ENCODE measurements around the gene RBPMS2. TPM values are rescaled to one million over a fixed set of nuclear protein-coding genes. Genes with fewer than 3 reads are reported as not detected.

Gene RBPMS2
- total RNA-seq, 2 donors from 2014 or later = 86.0 to 131 TPM

DNA sequence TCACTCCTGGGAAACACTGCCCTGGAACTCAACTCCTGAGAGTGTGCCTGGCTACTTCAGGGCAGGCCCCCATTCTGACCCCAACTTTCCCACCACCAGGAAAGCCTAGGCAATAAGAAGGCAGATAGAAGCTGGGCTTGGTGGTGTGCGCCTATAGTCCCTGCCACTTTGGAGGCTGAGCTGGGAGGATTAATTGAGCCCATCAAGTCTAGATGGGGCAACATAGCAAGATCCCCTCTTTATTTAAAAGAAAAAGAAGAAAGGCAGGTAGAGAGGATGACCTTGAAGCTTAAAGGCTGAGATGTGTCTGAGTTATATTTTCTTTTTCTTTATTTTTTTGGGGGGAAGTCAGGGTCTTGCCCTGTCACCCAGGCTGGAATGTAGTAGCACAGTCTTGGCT lies 4.2 kb upstream of the RBPMS2 start:
- Mint-ChIP-seq H3K9me3 (no peaks in the 10 kb centered on the region), H3K36me3 (ENCODE audit: low read depth) (no peaks in the 10 kb centered on the region), H3K27ac (peak overlapping the region; percentile 28), H3K27me3 (ENCODE audit: insufficient read depth) (no peaks in the 10 kb centered on the region), H3K4me3 (no peak overlapping the region), H3K4me1 (peaks cover 44% of the 10 kb centered on the region)
- Histone ChIP-seq H3K4me3 (ENCODE audit: low read length) (peak overlapping the region; percentile 30), H3K9me3 (ENCODE audit: control insufficient read depth, low read length) (no peaks in the 10 kb centered on the region), H3K36me3 (ENCODE audit: control insufficient read depth, insufficient read depth, low read length) (no peaks in the 10 kb centered on the region), H3K27ac (ENCODE audit: low read depth, low read length) (no peak overlapping the region), H3K9ac (ENCODE audit: extremely low read depth, low read length, poor library complexity, severe bottlenecking) (no peak overlapping the region), H3K4me1 (ENCODE audit: control insufficient read depth, insufficient read depth, low read length) (peaks cover 11% of the 10 kb centered on the region), H3K27me3 (ENCODE audit: control insufficient read depth, insufficient read depth, low read length, poor library complexity, severe bottlenecking) (no peaks in the 10 kb centered on the region)
- TF ChIP-seq CTCF (conservative IDR thresholded peaks at IDR 0.05) = no peak
- no peak for DNase-seq
- 82 to 100% methylated on average over 1 of the region's 1 CpG for WGBS, 2 experiments (ENCODE audit: insufficient coverage in 1 of 2, insufficient read length in 1 of 2)

GRCh38 chr15:64779024-64779423 lies 3.6 kb upstream of the RBPMS2 start:
- peak; percentile 59 for DNase-seq
- Histone ChIP-seq H3K9ac (ENCODE audit: extremely low read depth, low read length, poor library complexity, severe bottlenecking) (no peak overlapping the region), H3K4me1 (ENCODE audit: control insufficient read depth, insufficient read depth, low read length) (peaks cover 11% of the 10 kb centered on the region), H3K27me3 (ENCODE audit: control insufficient read depth, insufficient read depth, low read length, poor library complexity, severe bottlenecking) (no peaks in the 10 kb centered on the region), H3K4me3 (ENCODE audit: low read length) (peak overlapping the region; percentile 30), H3K27ac (ENCODE audit: low read depth, low read length) (no peak overlapping the region), H3K9me3 (ENCODE audit: control insufficient read depth, low read length) (no peaks in the 10 kb centered on the region), H3K36me3 (ENCODE audit: control insufficient read depth, insufficient read depth, low read length) (no peaks in the 10 kb centered on the region)
- Mint-ChIP-seq H3K27me3 (ENCODE audit: insufficient read depth) (no peaks in the 10 kb centered on the region), H3K36me3 (ENCODE audit: low read depth) (no peaks in the 10 kb centered on the region), H3K4me3 (no peak overlapping the region), H3K4me1 (peaks cover 40% of the 10 kb centered on the region), H3K27ac (no peak overlapping the region), H3K9me3 (no peaks in the 10 kb centered on the region)
- TF ChIP-seq CTCF (conservative IDR thresholded peaks at IDR 0.05) = no peak
- 54 to 63% methylated on average over 2 of the region's 2 CpGs for WGBS, 2 experiments (ENCODE audit: insufficient coverage in 1 of 2, insufficient read length in 1 of 2)

GRCh38 chr15:64776402-64776786 lies 1.0 kb upstream of the RBPMS2 start:
- no peaks in the 10 kb centered on the region for H3K9me3 ChIP-seq (ENCODE audit: control insufficient read depth, low read length)
- no peaks in the 10 kb centered on the region for H3K27me3 ChIP-seq (ENCODE audit: control insufficient read depth, insufficient read depth, low read length, poor library complexity, severe bottlenecking)
- H3K4me1 ChIP-seq (ENCODE audit: control insufficient read depth, insufficient read depth, low read length) = peaks cover 12% of the 10 kb centered on the region
- no peaks in the 10 kb centered on the region for H3K36me3 Mint-ChIP-seq (ENCODE audit: low read depth)
- H3K4me1 Mint-ChIP-seq = peaks cover 42% of the 10 kb centered on the region
- H3K9me3 Mint-ChIP-seq = no peaks in the 10 kb centered on the region
- H3K27ac ChIP-seq (ENCODE audit: low read depth, low read length) = no peak overlapping the region
- peak overlapping the region; percentile 96 for H3K4me3 Mint-ChIP-seq
- WGBS, 2 experiments (ENCODE audit: insufficient coverage in 1 of 2, insufficient read length in 1 of 2) = 12 to 16% methylated on average over 11 to 25 of the region's 25 CpGs
- peak overlapping the region; percentile 81 for H3K4me3 ChIP-seq (ENCODE audit: low read length)
- peak overlapping the region; percentile 96 for H3K27ac Mint-ChIP-seq
- H3K27me3 Mint-ChIP-seq (ENCODE audit: insufficient read depth) = no peaks in the 10 kb centered on the region
- no peak for TF ChIP-seq CTCF (conservative IDR thresholded peaks at IDR 0.05)
- peak overlapping the region; percentile 70 for H3K9ac ChIP-seq (ENCODE audit: extremely low read depth, low read length, poor library complexity, severe bottlenecking)
- H3K36me3 ChIP-seq (ENCODE audit: control insufficient read depth, insufficient read depth, low read length) = no peaks in the 10 kb centered on the region
- peak; percentile 80 for DNase-seq
